Tibial artery (tissue), 4 donors: ENCODE results near the gene TTC16.
"Not testable (repeated sequence)": the region's sequence is repeated elsewhere in the genome, so short reads cannot be mapped to it uniquely, and the experiment has no call there.

ENCODE experiments used
- DNase-seq, 2 donors: peaks; one replicate each; pipeline ENCODE4 v3.0.0-alpha.2; 2019
- H3K27ac ChIP-seq, 2 donors: fragments of 200-600 bp; sonication (generic) in 1 of 2; 1 replicate in 1 of 2; 2 replicates in 1 of 2; pipeline ENCODE4 v1.5.1; 2018 to 2019; ENCODE audit warnings: mild to moderate bottlenecking in 1 of 2
- H3K27me3 ChIP-seq, 2 donors: fragments of 200-600 bp; sonication (generic) in 1 of 2; one replicate each; pipeline versions ENCODE4 v1.5.1 to v1.6.0; 2016 to 2019
- H3K36me3 ChIP-seq, 3 donors: fragments of 200-600 bp; sonication (generic) in 2 of 3; one replicate each; pipeline ENCODE4 v1.5.1; 2016 to 2019; ENCODE audit warnings: mild to moderate bottlenecking in 2 of 3
- H3K4me1 ChIP-seq, 4 donors: fragments of 200-600 bp; sonication (generic) in 2 of 4; 1 replicate in 3 of 4; 2 replicates in 1 of 4; pipeline ENCODE4 v1.5.1; 2016 to 2019
- H3K4me3 ChIP-seq, 2 donors: fragments of 200-600 bp; sonication (generic) in 1 of 2; 1 replicate in 1 of 2; 2 replicates in 1 of 2; pipeline ENCODE4 v1.5.1; 2018 to 2019; ENCODE audit warnings: mild to moderate bottlenecking in 2 of 2
- H3K9me3 ChIP-seq, 3 donors: fragments of 200-600 bp; sonication (generic) in 1 of 3; one replicate each; pipeline ENCODE4 v1.5.1; 2016 to 2019
- CTCF ChIP-seq, 2 experiments: fragments of 200-600 bp in 1 of 2; fragments of 450-650 bp in 1 of 2; IDR thresholded peaks; one replicate each; pipeline ENCODE4 v1.5.1; 2017 to 2019; ENCODE audit warnings: antibody characterized with exemption in 2 of 2, mild to moderate bottlenecking in 1 of 2, moderate library complexity in 1 of 2
- intact Hi-C: fragments of 100-400 bp; cut with DNase I; formaldehyde crosslinking; loops from one replicate; pipeline ENCODE4 v1.15.0; 2023; ENCODE audit warnings: low total_unique reads

Gene TTC16

GRCh38 chr9:127753148-127753547, 37.3 kb downstream of the TTC16 start:
- Histone ChIP-seq H3K4me3 (no peak overlapping the region), H3K4me1 (peaks cover 0 to 15% (median 9%) of the 10 kb centered on the region in 4 donors), H3K27me3 (peaks cover 0 to 53% of the 10 kb centered on the region in 2 donors), H3K9me3 (no peaks in the 10 kb centered on the region), H3K36me3 (peaks cover 0 to 11% (median 9%) of the 10 kb centered on the region in 3 donors), H3K27ac (no peak overlapping the region)
- TF ChIP-seq CTCF (IDR thresholded peaks at IDR 0.05), result no peak
- intact Hi-C loops, result no loop called here
- DNase-seq, result no peak

- TF ChIP-seq CTCF (IDR thresholded peaks at IDR 0.05), result no peak
- Histone ChIP-seq H3K36me3 (peaks cover 0 to 10% (median 7%) of the 10 kb centered on the region in 3 donors), H3K27ac (no peak overlapping the region), H3K27me3 (peaks cover 0 to 53% of the 10 kb centered on the region in 2 donors), H3K4me3 (no peak overlapping the region), H3K9me3 (no peaks in the 10 kb centered on the region), H3K4me1 (peaks cover 0 to 15% (median 9%) of the 10 kb centered on the region in 4 donors)
- no peak for DNase-seq
- intact Hi-C loops, result no loop called here
Observed at GRCh38 chr9:127753622-127754021, 37.7 kb downstream of the TTC16 start.

DNA sequence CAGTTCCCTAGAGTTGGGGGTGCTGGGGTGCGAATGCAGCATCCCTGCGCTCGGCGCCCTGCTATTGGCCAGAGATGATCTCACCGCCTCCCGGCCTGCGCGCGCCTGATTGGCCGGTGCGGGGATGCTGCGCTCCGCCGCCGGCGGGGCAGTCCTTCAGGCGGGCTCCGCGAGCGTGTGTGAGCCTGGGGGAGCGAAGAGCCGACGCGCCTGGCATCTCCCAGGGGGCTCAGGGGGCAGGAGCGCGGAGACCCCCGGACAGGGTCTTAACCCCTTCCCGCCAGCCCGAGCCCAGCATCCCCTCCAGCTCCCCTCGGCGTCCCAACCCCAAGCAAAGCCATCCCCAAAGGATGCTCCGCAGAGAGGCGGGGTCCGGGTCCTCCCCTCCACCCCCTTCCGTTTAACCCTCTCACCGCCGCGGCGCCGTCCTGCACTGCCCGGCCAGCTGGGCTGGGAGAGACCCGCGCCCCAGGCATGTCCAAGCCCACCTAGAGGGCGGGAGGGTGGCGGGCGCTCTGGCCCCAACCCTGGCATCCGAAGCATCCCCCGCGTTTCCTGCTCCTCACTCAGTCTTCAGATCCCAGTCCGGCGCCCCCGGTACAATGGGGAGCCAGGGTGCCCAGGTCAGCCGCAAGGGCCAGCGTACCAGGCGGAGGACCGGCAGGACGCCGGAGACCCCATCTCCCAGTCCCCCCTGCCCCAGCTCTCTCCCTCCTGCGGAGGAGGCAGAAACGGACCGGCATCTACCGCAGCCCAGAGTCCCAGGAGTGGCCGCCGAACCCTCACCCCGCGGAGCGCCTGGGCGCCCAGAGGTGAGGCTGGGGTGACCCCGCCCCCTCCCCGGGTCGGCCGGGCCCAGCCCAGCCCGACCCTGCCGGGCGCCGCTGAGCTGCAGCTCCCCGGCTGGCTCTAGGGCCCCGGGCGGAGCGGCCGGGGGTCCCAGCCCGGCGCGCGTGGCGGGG, 38.5 kb downstream of the TTC16 start:
- H3K27me3 ChIP-seq, result peaks cover 0 to 55% of the 10 kb centered on the region in 2 donors
- H3K36me3 ChIP-seq, result peaks cover 0 to 3% (median 0%) of the 10 kb centered on the region in 3 donors
- intact Hi-C loops, result no loop called here
- H3K4me1 ChIP-seq, result peaks cover 0 to 15% (median 9%) of the 10 kb centered on the region in 4 donors
- no peaks in the 10 kb centered on the region for H3K9me3 ChIP-seq
- DNase-seq, result no peak
- no peak overlapping the region for H3K27ac ChIP-seq
- TF ChIP-seq CTCF (IDR thresholded peaks at IDR 0.05), result no peak
- H3K4me3 ChIP-seq, result no peak overlapping the region

GRCh38 chr9:127755061-127756060, 39.5 kb downstream of the TTC16 start:
- Histone ChIP-seq H3K27me3 (peaks cover 0 to 63% of the 10 kb centered on the region in 2 donors), H3K9me3 (no peaks in the 10 kb centered on the region), H3K4me3 (no peak overlapping the region), H3K27ac (no peak overlapping the region), H3K4me1 (peaks cover 0 to 15% (median 9%) of the 10 kb centered on the region in 4 donors), H3K36me3 (no peaks in the 10 kb centered on the region)
- intact Hi-C loops, result no loop called here
- DNase-seq, result no peak
- TF ChIP-seq CTCF (IDR thresholded peaks at IDR 0.05), result no peak

DNA sequence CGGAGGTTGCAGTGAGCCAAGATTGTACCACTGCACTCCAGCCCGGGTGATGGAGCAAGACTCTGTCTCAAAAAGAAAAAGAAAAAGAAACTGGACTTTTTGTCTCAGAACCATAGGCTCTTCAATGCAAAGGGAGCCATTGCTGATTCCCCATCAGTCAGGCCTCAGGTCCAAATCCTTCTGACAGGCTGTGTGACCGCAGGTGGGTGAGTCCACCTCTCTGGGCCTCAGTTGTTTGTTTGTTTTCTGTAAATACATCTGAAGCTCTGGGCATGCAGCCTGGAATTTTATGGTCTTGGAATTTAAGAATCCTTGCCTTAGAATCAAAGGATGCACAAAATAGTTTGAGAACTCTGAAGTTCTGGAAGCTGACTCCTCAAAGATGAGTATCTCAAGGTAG, 40.4 kb downstream of the TTC16 start:
- no peaks in the 10 kb centered on the region for H3K9me3 ChIP-seq
- peaks cover 0 to 15% (median 9%) of the 10 kb centered on the region in 4 donors for H3K4me1 ChIP-seq
- DNase-seq, result no peak
- H3K27ac ChIP-seq, result no peak overlapping the region
- intact Hi-C loops, result no loop called here
- H3K27me3 ChIP-seq, result peaks cover 0 to 66% of the 10 kb centered on the region in 2 donors
- H3K4me3 ChIP-seq, result no peak overlapping the region
- no peaks in the 10 kb centered on the region for H3K36me3 ChIP-seq
- no peak for TF ChIP-seq CTCF (IDR thresholded peaks at IDR 0.05)

- H3K4me3 ChIP-seq, DNase-seq, H3K9me3 ChIP-seq, intact Hi-C loops, H3K36me3 ChIP-seq, H3K27ac ChIP-seq: not testable (repeated sequence)
- Histone ChIP-seq H3K4me1 (peaks cover 0 to 15% (median 9%) of the 10 kb centered on the region in 4 donors), H3K27me3 (peaks cover 0 to 65% of the 10 kb centered on the region in 2 donors)
Observed at GRCh38 chr9:127756776-127757175, 40.9 kb downstream of the TTC16 start.
